ENCODE data around the gene ZNF764. TPM values are rescaled to one million over a fixed set of nuclear protein-coding genes. Genes with fewer than 3 reads are reported as not detected.
A peak's percentile ranks its signal among the peaks of the same experiment; 100 is the strongest.

ZNF764 gene
- total RNA-seq, 2 donors from 2014 or later: 9.0 to 11.1 TPM

GRCh38 chr16:30552956-30553355, 5.2 kb downstream of the ZNF764 start:
- Histone ChIP-seq H3K36me3 (no peaks in the 10 kb centered on the region), H3K4me1 (peaks cover 7% of the 10 kb centered on the region), H3K4me3 (no peak overlapping the region), H3K9me3 (no peaks in the 10 kb centered on the region), H3K9ac (ENCODE audit: low read depth in 2 of 2, low read length in 2 of 2) (no peak overlapping the region), H3K27me3 (no peaks in the 10 kb centered on the region), H3K27ac (no peak overlapping the region)
- no peak for TF ChIP-seq CTCF (IDR thresholded peaks at IDR 0.05)
- intact Hi-C loops (cut with DNase I): no loop called here
- no peak for DNase-seq

DNA sequence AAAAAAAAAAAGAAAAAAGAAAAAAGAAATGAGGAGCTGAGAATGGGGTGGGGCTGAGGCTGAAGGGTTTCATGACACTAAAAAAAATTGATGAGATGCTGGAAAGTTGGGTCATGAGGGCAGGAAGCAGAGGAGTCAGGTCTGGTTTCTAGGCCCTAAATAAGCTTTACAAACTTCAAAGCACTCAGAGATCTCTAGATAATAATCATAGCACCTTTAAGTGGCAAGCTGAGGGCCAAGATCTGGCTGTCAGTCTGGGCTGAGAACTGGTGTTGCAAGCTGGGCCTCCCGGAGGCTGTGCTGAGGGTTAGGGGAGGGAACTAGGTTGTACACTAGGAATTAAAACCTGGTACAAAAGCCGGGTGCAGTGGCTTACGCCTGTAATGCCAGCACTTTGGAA, 6.4 kb downstream of the ZNF764 start:
- TF ChIP-seq CTCF (IDR thresholded peaks at IDR 0.05): no peak
- Histone ChIP-seq H3K27ac (no peak overlapping the region), H3K4me3 (no peak overlapping the region), H3K27me3 (no peaks in the 10 kb centered on the region), H3K36me3 (no peaks in the 10 kb centered on the region), H3K9ac (ENCODE audit: low read depth in 2 of 2, low read length in 2 of 2) (no peak overlapping the region), H3K9me3 (no peaks in the 10 kb centered on the region), H3K4me1 (peaks cover 4% of the 10 kb centered on the region)
- intact Hi-C loops (cut with DNase I): no loop called here
- DNase-seq: no peak

GRCh38 chr16:30548416-30549253, 9.5 kb downstream of the ZNF764 start:
- TF ChIP-seq CTCF (IDR thresholded peaks at IDR 0.05): no peak
- H3K4me1 ChIP-seq: no peaks in the 10 kb centered on the region
- H3K9ac ChIP-seq (ENCODE audit: low read depth in 2 of 2, low read length in 2 of 2): no peak overlapping the region
- H3K27me3 ChIP-seq: no peaks in the 10 kb centered on the region
- DNase-seq: peak; percentile 41
- H3K27ac ChIP-seq: peak overlapping the region; percentile 44
- H3K36me3 ChIP-seq: no peaks in the 10 kb centered on the region
- H3K4me3 ChIP-seq: no peak overlapping the region
- H3K9me3 ChIP-seq: no peaks in the 10 kb centered on the region
- intact Hi-C loops (cut with DNase I): no loop called here

DNA sequence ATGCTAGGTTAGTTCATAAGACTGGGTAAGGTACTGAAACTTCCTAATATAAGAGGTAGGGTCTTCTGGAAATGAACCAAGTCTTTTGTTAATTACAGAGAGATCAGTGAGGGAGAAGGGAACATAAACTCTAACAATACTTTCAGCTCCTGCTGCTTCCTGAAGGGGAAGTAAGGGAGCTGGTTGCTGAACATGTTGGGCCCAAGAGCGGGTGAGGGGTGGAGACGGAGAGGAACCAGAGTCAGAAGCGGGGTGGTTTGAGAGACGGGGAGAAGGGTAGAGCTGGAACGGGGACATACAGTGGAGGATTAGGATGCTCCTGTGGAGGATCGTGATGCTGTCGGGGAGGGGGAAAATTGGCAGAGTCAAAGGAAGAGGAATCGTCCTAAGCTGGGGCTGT, 12.1 kb downstream of the ZNF764 start:
- peaks cover under 1% of the 10 kb centered on the region for H3K4me1 ChIP-seq
- H3K27ac ChIP-seq: no peak overlapping the region
- TF ChIP-seq CTCF (IDR thresholded peaks at IDR 0.05): no peak
- H3K9me3 ChIP-seq: no peaks in the 10 kb centered on the region
- H3K36me3 ChIP-seq: no peaks in the 10 kb centered on the region
- DNase-seq: no peak
- H3K4me3 ChIP-seq: no peak overlapping the region
- no peaks in the 10 kb centered on the region for H3K27me3 ChIP-seq
- H3K9ac ChIP-seq (ENCODE audit: low read depth in 2 of 2, low read length in 2 of 2): no peak overlapping the region
- intact Hi-C loops (cut with DNase I): no loop called here

DNA sequence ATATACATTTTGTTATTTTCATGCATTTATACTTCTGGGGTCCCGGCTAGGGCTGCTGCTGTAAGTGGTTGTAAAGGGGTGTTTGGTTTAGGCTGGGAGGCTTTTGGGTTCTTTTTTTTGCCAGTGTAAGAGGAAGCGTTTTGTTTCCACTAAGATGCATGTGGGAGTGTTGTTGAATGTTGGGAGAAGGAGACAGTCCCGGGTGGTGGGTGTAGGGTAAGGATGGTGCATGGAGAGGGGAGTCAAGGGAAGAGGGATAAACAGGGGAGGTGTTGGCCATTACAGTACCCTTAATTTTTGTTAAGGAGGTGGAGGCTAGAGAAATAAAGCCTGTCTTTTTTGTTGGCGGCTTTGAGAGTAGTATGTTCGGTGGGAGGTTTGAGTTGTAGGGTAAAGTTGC, 15.1 kb downstream of the ZNF764 start:
- DNase-seq: no peak
- Histone ChIP-seq H3K9me3 (no peaks in the 10 kb centered on the region), H3K9ac (ENCODE audit: low read depth in 2 of 2, low read length in 2 of 2) (no peak overlapping the region), H3K4me1 (peaks cover 6% of the 10 kb centered on the region), H3K27ac (no peak overlapping the region), H3K36me3 (no peaks in the 10 kb centered on the region), H3K27me3 (no peaks in the 10 kb centered on the region), H3K4me3 (no peak overlapping the region)
- intact Hi-C loops (cut with DNase I): no loop called here
- no peak for TF ChIP-seq CTCF (IDR thresholded peaks at IDR 0.05)
